Spleen (tissue), 7 donors: ENCODE data around the gene PRKAG3.

Experiments
- CTCF ChIP-seq, 11 experiments: fragments of 200-600 bp in 7 of 11; fragments of 450-650 bp in 4 of 11; sonication (generic) in 4 of 11; IDR thresholded peaks in 8 of 11; conservative IDR thresholded peaks in 3 of 11; 1 replicate in 7 of 11; 2 replicates in 4 of 11; pipeline versions ENCODE4 v1.4.0 to v1.8.0; 2016 to 2021; ENCODE audit warnings: antibody characterized with exemption in 11 of 11, inconsistent platforms in 4 of 11, mild to moderate bottlenecking in 1 of 11
- POLR2AphosphoS5 ChIP-seq, 3 donors: sonication (generic); formaldehyde crosslinking; IDR thresholded peaks; one replicate each; pipeline ENCODE4 v1.5.1; 2017; ENCODE audit warnings: antibody characterized with exemption in 3 of 3
- donor health status: DM: no; HTN: no; CAD: no; lungs with moderate emphysema.
- donor health status: DM: no; HTN: no; CAD: no.
- donor health status: DM: no; HTN: no; CAD: no.

GRCh38 chr2:218837495-218837894, 5.9 kb upstream of the PRKAG3 start:
- no peak for TF ChIP-seq POLR2AphosphoS5 (IDR thresholded peaks at IDR 0.05)
- TF ChIP-seq CTCF (IDR thresholded peaks at IDR 0.05 in 8 of 11, conservative IDR thresholded peaks at IDR 0.05 in 3 of 11), result no peak
